NCI-H2171 (cell line): ENCODE measurements around the gene TCF4.
A peak's percentile ranks its signal among the peaks of the same experiment; 100 is the strongest.

Experiments used
- DNase-seq: peaks from one replicate; lab custom pipeline; 2025; lab: John Stamatoyannopoulos, UW

Gene TCF4

DNA sequence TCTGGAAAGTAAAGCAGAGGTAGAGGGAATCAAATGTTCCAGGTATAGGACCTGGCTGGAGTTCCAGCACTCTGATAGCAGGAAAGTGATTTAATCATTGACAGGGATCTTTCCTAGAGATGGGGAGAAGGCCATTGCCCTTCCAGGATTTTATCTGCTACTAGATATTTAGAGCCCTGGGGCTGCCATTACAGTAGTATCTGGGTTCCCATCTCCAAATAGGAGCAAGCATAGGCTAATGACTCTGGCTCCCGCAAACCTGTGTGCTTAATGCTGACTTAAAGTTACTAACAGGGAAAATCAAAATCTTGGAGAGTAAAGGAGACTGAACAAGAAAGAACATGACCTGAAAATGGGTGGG is 331.1 kb downstream of the TCF4 start:
- no peak for DNase-seq

DNA sequence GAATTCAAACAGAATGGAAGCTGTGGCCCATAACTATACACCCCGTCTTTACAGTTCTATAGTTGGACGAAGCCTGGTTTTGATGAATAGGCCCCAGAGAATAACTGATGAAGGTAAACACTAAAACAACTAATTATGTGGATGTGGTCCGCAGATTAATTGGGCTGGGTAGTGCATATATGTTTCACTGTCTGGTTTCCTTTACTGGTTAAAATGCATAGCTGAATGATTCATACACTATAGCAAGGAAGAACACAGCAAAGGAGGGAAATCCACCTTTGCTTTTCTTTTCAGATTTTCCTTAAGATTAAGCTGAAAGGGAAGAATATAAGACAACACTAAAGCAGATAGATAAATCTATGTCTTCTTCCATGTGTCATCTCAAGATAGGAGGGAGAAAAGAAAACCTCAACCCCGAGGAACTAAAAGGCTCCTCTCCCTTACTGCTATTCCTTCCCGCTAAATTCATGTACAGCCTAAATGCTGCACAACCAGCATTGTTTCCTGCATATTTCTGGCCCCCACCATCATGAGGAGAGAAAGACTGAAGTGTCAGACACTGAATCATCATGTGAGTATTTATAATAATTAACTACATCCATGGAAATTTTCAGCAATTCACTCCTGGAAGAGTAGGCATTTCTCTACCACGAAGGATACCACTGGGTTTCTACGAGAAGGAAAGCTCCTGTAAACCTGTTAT is 331.6 kb downstream of the TCF4 start:
- DNase-seq, result no peak

DNA sequence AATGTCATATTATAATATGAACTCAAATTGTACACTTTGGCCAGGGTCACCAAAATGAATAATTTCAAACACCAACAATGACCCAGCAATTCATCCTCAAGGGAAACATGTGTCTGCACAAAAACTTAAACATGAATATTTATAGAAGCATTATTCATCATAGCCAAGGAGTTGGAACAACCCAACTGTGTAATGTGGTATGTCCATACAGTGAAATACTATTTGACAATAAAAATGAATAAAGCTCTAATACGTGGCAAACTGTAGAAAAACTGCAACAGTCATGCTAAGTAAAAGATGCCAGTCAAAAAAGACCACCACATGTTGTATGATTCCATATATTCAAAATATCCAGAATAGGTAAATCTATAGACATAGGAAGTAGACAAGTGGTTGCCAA is 334.2 kb downstream of the TCF4 start:
- DNase-seq, result no peak

DNA sequence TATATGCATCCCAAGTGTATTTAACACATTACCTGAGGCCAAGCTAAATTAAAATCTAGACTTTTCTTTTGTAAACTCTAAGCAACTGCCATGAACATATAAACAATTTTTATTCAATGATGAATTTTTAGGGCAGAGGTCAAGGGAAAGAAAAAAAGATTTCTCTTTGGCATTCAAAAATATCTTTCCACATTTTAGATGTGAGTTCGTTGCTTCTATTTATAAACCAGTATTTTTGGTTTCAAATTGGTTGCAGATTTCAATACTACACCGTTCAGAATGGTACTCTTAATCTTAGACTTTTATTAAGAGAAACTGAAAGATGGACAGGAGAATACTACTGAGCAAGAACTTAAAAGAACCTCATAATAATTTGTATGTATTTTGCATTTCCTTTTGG is 335.1 kb downstream of the TCF4 start:
- no peak for DNase-seq

DNA sequence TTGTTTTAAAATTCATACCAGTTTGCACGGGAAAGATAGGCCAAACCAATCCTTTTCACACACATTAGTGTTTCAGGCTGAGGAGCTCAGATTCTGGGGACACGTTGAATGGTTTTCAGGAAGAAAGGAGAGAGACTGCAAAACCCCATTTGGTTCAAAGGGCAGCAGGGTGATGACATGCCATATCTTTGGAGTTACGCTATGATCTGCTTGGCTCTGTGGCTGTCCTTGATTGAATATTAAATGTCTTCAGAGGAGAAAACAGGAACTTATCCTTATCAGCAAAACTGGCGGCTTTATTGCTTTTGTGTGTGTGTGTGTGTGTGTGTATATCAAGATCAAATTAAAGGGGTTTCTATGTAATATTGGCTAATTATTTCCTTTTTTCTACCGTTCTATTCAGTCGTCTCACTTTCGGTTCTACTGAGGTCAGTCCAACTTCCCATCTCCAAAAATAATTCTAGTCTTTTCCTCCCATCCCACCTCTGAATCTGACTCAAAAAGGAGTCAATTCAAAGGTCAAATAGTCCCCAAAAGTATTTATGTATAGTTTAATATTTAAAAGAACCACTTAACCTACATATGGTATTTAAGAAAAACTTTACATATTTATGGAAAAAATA is 335.8 kb downstream of the TCF4 start:
- DNase-seq, result no peak

DNA sequence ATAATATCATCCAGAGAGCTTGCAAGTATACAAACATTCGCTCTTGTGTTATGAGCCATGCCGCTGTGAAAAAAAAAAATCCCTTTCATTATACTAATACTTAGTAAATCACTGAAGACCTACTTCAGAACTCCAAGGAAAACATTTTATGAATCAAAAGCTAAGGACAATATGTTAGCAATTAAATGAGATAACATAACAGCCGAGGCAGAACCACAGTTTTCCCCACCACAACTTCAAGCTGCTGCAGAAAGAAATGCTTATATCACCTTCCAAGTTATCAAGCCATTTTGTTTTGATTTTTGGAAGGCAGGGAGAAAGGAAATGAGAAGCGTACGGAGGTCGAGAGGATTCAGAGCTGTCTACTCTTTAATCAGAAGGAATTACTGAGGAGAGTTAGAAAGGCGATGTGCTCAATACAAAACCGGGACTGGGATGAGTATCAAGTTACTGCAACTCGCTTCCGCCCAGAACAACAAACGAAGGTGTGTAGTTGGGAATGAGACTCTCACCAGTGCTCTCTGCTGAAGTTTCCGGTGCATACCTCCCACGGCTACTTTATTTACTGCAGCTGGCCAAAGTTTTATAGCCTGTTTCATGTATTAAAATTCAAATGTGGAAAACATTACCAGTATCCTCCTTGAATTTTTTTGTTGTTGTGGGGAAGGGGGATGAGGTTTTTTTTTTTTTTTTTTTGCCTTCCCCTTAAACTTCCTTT is 336.6 kb downstream of the TCF4 start:
- no peak for DNase-seq

DNA sequence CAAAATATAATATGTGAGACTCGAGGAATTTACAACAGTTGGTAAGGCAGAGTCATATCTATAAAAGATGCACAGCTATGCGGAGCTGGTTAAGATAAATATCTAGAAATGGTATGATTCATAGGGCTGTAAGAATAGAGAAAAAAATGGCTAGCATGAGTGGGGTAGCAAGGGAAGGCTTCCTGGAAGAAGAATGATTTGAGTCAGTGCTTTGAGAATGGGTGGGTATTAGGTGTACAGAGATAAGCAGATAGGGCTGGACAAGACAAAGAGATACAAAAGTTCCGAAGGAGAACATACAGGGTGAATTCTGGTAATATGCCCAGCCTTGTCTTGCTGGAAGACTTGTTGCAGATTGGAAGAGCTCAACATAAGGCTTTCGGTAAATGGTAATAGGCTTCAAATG is 337.2 kb downstream of the TCF4 start:
- DNase-seq, result no peak

DNA sequence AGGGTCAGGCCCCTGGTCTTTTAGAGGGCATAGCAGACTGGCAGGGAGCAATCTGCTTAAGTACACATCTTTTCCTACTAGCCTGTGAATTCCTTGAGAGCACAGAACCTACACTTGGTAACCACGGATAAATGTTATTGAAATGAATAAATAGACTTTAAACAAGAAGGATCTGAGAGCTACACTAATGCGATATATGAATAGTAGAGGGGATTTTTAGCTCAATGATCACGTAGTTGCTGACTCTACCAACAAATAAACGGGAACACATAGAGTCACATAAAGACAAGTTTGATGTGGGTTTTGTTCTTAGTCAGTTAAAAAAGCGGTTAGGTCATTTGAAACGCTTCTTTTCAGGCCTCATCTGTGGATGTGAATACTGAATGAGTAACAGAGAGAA is 338.4 kb downstream of the TCF4 start:
- no peak for DNase-seq

DNA sequence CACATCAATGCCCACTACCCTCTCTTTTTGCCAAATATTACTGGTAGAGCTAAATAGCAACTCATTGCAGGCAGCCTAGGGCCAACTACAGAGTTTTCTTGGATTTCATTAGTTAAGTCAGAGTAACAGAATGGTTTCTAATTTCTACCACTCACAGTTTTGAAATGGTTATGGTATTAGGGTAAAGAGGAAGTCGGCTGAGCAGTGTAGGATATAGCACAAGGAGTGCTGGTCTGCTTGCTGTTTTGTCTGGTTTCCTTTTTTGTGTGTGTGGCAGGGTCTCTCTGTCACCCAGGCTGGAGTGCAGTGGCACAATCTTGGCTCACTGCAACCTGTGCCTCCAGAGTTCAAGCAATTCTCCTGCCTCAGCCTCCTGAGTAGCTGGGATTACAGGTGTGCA is 339.5 kb downstream of the TCF4 start:
- no peak for DNase-seq

DNA sequence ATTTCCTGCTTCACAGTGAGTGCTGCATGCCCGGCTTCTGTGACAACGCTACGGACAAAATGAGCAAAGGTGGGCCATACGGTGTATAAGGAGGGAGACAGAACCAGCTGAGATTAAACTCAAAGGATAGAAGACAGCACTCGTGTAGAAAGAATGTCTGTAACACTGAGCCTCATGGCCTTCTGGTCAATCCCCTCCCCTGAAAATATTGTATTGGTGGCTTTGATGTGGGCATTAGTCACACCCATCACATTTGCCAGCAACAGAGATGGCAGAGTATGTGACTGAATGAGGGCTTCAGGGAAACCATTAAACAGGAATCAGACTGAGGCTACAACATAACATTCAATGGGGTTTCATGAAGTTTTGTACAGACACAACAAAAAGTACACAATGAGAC is 341.0 kb downstream of the TCF4 start:
- DNase-seq, result no peak

DNA sequence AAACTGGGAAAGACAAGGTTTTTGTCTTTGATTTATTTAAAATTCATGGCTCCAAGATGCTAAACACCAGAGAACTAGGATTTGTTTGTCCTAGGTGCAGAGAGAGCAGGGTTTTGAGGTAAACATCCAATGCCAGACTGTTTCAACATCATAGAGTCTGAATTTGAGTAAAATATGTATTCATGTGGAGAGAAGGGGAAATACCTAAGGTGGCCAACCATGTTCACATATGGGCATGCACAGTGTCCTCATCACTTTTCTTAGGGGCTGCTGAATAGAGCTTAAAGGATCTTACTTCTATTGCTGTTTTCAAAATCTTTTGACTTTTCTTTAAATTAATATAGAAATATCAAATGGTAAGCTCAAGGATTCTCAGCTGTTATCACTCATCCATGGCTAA is 341.7 kb downstream of the TCF4 start:
- no peak for DNase-seq

DNA sequence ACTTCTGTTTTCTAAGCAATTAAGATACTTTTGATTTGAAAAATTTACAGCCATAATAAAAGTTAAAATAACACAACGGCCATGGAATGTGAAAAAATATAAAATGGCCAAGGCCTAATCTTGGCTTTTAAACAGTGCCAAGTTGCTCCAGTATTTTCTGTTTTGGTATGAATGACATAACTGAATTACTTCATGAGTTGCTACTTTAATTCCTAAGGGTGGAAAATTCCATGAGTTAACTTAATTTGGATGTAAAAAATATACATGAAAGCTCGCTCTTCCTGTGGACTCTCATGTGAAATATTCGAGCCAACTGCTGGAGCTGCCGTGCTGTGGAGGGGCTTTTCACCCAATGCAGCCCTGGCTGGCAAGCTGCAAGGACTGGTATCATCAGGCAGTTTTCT is 342.8 kb downstream of the TCF4 start:
- DNase-seq, result no peak

DNA sequence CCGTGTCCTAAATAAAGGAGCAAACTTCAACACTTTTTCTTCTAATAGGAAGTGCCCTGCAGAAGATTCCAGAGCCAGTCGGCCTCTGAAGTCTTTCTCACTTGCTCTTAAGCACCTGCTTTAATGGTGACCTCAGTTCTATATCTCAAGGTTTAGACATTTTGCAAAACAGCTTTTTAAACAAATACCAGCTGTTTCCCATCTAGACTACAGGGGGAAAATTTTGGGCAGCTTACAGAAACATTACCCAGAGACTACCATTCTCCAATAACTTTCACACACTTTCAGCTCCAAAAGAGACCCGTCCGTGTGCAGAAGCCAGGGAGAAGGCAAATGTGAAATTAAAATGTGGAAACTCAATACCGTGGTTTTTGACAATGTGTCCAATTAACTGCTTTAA is 343.4 kb downstream of the TCF4 start:
- DNase-seq, result no peak

DNA sequence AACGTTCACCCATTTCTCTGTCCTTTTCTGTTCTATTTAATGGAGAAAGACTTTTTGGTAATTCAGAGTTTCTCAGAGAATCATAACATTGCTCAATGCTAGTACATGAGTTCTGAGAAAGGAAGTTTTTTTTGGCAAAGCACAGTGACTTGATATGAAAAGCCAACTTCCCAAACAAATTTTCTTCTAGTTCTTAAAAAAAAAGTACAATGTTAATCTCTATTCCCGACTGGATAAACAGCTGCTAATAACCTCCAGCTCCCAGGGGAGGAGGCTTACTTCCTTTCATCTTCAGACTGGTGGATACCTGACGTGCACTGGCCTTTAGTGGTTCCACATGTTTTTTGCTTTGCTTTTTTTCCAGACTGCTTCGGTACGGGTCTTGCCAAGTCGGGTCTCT is 344.1 kb downstream of the TCF4 start:
- no peak for DNase-seq

DNA sequence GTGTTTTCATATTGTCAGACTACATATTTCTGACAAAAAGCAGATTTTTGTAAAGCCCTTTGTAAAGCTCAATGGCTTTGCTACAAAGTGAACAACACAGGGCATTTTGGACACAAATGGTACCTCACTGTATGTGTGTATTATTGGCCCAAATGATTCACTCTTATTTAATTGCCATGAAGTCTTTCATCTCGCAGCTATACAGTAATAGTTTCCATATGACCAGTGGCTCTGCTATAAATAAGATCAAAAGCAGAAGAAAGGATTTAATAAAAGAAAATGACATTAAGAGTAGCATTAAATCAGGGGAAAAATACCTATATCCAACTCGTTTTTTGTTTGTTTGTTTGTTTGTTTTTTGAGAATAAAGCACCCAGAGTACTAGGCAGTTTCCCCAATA is 344.7 kb downstream of the TCF4 start:
- no peak for DNase-seq

DNA sequence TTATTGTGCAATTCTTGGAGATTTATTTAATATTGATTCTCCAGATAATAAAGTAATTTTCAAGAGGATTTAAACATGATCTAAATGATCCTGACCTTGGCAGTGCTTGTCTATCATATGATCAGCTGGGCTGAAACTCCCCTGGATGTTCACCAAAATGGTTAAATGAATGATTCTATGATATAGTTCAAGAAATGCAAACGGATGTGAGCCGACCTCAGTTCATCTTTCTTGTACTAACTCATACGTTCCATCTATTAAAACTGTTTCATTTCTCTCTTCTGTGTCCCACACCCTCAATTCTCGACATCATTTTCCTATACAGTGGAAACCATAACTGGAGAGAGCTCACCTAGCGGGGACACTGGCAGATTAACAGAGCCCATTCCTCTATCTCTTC is 347.0 kb downstream of the TCF4 start:
- DNase-seq, result no peak

DNA sequence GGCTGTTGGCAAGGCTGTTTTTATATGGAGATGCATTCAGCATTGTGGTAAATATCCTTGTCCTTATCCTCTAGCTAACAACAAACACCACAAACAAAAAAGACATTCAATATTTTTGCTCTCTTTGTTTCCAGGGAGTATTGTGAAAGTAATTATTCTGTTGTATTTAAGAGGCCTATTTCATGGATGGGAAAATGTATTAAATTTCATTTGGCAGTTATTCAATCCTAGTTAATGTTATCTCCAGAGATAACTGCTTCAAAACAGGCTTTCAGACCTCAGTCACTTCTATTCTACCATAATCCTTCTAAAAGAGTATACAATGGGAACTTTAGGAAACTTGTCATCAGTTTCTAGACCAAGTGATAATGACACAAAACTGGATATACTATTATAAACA is 348.3 kb downstream of the TCF4 start:
- DNase-seq, result no peak

DNA sequence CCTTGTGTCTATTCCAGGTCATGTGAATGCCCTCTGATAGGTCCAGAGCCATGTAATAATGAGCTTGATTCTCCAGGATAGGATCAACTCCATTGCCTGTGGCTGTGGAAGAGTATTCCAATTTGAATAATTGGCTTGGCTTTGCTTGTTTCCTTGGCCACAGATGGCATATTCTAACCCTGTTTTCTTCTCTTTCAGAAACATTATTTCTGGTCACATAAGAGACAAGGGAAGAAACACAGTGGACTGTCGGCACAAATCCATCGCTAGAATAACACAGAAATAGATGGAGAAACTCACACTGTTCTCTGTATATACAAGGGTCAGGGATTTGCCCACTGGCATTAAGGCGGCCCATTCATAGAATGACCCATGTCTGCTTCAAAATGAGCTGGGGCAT is 350.3 kb downstream of the TCF4 start:
- no peak for DNase-seq

DNA sequence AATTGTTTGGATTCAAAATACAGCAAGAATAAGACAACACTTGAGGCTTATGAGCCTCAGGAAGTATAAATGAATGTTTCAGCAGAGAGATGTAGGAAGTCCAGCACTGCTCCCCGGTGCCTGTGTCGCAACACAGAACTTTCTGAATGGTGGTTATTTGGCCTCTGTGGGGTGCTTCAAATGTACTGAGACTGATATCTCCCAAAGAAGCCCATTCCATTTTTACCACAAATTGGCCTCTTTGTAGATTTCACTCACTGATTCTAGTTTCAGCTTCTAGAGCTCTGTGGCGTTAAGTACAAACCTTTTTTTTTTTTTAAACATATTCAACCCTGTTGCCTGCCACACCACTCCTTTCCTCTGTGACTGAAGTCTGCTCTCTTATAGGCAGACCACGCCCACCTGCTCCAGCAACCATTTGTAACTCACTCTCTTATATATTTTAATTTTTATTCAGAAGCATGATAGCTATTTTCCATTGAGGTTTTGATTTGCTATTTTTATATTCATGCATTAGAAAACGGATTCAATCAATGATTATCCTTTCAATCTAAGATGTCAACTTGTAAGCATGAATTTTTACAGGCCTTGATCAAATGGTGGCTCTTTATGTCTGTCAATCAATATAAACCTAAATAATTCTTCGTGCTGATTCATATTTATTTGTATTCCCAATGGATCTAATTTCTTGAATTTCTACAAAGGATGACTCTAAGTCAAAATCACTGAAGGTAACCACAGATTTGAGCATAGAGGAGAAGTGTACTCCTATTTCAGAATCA is 351.7 kb downstream of the TCF4 start:
- no peak for DNase-seq

DNA sequence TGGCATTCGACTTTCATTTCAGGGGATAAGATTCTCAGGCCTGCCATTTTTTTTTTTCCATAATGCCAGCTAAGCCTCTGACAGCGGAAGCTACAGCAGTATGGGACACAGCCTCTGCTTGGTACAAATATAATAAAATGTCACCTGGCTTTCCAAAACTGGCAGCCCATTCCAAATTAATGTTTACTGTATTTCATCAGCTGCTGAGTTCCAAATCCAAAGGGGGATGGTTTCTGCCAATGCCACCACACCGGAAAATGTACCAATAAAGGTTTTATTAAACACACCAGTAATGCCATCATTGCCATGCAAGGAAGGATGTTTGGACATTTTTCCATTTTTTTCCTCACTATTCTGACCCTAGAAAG is 352.9 kb downstream of the TCF4 start:
- no peak for DNase-seq

DNA sequence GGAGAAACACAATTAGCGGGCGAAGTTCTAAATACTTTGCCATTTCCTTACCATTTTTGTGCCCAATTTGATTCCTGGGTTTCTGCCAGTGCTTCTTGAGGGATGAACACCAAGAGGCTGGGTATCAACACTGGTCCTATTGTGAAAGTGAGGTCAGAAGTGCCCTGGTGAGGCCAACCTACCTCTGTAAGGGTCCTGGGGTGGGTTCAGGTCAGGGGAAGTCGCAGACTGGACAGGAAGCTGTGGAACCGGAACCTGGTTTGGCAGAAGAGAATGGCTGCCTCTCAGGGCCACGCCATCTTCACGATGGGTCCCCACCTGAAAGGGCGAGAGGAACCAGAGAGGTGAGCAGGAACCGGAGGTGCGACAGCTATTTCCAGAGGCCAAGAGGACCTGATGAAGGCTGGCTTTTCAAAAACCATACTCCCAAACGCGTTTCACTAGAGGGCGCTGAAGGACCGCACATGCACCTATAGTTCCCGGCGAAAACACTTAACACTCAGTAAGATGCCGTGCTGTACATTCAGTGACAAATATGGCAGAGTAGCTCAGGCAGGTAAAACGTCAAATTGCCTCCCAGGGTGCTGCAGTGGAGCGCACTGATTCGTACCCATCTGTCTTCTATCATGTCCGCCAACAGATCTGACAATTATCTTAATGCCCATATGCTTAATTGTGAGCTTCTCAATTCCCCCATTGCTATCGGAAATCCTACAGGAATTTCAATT is 353.5 kb downstream of the TCF4 start:
- DNase-seq, result peak; percentile 94

DNA sequence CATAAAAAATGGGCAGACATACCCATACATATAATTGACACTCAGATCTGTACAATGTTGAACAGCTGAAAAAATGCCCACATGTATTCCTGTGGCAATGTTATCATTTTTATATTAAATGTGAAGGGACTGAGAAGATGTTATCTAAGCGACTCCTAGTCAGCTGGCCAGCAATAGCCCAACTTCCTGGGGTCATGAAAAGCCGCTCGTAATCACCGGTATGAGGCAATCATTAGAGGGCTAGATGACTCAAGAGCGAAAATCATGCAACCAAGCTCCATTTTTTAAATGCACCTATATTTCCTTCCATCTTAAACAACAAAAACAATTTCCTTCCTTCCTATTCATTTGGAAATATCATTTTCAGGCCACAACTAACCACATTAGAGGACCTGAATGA is 354.1 kb downstream of the TCF4 start:
- DNase-seq, result no peak
